SIG-M5 treated with dmso at 0.1 percent for 504 hours (cell line): Measurements from ENCODE around the gene C5orf58.
A peak's percentile ranks its signal among the peaks of the same experiment; 100 is the strongest.

ENCODE experiments used
- DNase-seq: peaks from one replicate; lab custom pipeline; 2025; ENCODE audit not compliant: unreplicated experiment; lab: John Stamatoyannopoulos, UW

C5orf58 gene, protein sequence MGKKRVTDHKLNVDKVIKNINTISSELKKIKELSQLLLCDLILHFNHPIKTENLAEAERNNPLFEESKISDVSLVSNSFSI

GRCh38 chr5:170232786-170233185, at the start of gene C5orf58:
Gene C5orf58 (plus strand): TSS chr5:170232985. CDS start chr5:170234977, 1,992 bp downstream.
- no peak for DNase-seq

- DNase-seq, result peak; percentile 48
These were observed 48.7 kb upstream of the C5orf58 start for GRCh38 chr5:170183816-170184687.

- DNase-seq, result no peak
These were observed 48.0 kb upstream of the C5orf58 start for GRCh38 chr5:170184737-170185136.

DNA sequence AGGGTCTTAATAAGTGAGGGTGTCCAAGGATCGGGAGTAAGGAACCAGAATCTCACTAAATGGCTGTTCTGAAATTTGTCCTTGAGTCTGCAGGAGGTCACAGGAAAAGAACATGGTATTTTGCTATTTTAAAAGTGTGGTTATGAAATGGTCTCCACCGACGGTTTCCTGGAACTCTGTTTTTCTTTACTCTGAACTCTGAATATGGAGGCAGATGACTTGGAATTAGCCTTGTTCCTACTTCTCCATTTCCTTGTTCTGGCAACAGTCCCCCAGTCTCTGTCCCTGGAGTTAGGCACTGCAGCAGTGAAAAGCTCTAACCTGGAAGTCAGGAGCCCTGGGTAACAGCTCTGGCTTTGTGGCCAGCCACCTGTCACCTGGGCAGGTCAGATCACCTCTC, 46.6 kb upstream of the C5orf58 start:
- DNase-seq, result no peak

DNA sequence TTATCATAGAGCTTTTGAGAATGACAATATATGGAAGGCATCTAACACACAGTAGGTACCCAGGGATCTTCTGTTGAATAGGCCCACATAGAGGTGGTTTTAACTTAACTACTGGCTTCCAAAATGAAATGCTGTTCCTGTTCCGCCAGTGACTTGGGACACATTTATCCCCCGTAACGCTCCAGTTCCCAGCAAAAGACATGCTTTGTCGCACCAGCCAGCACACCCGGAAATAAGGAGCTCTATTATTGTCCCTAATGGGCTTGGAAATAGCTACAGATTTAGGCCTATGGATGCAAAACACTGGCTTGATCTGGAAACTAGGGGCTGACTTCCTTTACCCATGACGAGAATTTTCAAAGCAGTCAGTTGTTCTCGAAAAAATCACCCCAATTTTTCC, 45.9 kb upstream of the C5orf58 start:
- DNase-seq, result no peak

DNA sequence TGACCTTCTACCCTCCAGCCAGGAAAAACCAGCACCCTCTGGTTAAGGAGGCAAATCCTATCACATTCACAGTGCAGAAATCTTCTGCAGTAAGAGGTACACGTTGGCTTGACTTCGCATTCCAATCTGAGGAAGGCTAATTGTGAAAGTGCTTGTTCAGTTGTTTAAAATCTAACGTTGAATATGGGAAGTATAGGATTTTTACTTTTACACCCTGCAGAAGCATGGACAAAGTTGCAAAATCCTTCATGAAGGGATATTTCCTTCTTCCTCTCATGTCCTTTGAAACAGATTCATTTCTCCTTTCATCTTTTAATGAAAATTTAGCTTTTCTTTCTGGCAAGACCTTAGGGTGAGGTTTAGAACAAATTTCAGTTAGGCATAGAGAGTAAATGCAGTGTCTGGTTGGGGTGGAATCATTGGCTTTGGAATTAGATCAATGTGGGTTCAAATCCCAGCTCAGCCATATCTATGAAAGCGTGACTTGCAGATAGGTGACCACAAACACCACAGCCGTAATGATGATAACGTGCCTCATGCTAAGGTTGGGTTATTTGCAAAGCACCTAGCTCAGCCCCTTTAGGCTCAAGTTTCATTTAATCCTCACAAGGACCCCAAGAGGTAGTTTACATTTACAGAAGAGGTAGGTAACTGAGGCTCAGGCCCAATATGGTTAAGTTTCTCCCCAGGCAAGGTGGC, 42.2 kb upstream of the C5orf58 start:
- no peak for DNase-seq

- DNase-seq, result no peak
These were observed 40.0 kb upstream of the C5orf58 start for GRCh38 chr5:170192829-170193228.

- DNase-seq, result no peak
These were observed 36.8 kb upstream of the C5orf58 start for GRCh38 chr5:170195961-170196360.

DNA sequence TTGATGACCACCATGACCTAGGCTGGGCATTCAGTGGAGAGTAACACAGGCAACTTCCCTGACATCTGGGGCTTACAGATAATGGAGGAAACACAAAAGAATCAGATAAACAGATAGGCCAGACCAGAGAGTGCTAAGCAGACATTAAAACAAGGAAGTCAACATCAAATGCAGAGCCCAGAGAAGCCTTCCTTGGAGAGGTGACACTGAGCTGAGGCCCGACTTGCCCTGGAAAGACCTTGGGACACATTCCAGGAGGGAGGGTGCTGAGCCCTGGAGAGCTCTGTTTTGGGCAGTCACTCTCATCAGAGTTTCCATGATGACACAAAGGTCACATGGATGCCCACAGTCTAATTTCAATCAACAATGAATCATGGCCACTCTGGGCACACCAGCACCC, 31.9 kb upstream of the C5orf58 start:
- DNase-seq, result no peak

GRCh38 chr5:170201311-170201710, 31.5 kb upstream of the C5orf58 start:
- DNase-seq, result no peak

DNA sequence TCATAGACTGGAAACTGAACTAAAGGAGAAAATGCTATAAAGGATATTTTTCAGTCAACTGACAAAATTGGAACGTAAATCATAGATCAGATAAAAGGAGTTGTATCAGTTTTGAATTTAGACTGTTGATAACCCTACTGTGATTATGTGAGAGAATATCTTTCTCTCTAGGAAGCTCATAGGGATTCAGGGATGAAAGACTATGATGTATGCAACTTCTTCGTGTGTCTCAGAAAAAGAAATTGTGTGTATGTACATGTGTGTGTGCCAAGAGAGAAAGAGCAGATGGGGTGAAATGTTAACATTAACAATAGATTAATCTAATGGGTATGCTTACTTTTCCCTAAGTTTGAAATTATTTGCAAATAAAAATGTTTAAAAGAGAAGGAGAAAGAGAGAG, 30.7 kb upstream of the C5orf58 start:
- DNase-seq, result no peak

DNA sequence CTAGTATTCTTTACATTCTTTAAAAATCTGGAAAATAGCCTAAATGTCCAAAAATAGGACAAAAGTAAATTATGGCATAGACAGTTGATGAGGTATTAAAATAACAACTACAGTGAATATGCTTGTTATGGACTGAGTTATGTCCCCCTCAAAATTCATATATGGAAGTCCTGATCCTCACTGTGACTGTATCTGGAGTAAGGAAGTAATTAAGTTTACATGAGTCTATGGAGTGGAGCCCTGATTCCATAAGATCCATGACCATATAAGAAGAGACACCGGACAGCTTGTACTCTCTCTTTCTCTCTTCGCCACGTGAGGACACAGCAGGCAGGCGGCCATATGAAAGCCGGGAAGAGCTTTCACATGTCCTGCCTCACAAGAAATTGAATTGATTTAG, 28.6 kb upstream of the C5orf58 start:
- DNase-seq, result no peak

DNA sequence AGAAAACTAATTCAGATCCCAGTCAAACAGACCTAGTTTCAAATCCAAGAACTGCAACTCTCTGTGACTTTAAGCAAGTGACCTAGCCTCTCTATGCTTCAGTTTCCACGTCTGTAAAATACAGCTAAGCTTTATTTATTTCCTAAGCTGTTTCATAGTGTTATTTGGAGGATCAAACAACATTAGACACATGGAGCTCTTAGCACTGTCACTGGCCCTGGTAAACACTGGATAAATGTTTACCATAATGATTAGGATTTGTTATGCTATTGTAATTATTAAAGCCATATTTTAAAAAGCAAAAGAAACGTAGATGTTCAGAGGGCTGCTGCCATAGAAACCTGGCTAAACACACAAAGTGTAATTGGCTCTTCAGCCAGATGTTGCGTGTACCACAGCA, 26.6 kb upstream of the C5orf58 start:
- no peak for DNase-seq

GRCh38 chr5:170206958-170207357, 25.8 kb upstream of the C5orf58 start:
- DNase-seq, result no peak

DNA sequence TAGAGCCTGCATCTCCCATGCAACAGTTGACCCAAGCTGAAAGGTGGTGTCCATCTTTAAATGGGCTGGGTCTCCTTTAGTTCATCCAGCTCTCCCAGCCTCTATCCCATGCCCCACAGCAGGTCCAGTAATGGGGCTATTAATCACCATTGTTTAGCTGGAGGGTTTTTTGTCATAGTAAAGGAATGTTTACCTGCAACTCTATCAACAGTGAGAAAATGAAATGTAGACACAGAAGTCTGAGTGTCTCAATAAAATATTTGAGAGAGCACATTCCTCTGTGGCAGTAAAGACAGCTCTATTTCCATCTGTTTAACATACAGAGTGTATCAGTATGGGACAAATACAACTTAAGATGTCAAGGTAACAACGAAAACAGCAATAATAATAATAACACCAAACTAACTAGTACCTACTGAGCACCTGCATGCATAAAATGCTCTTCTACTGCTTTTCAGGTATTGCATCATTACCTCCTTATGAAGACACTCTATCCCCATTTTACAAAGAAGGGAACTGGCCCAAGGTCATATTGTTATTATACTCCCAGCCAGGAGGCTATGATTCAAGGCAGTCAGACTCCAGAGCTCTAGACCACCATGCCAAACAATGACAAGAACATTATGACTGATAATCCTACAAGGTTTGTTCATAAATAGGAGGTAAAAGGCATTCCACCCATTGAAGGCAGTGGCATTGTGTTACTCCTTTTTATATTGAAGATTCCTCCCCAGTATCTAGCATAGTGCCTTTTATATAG, 21.0 kb upstream of the C5orf58 start:
- peak; percentile 53 for DNase-seq

GRCh38 chr5:170216257-170216864, 16.4 kb upstream of the C5orf58 start:
- DNase-seq, result peak; percentile 58

- DNase-seq, result no peak
These were observed 15.0 kb upstream of the C5orf58 start for GRCh38 chr5:170217831-170218230.

DNA sequence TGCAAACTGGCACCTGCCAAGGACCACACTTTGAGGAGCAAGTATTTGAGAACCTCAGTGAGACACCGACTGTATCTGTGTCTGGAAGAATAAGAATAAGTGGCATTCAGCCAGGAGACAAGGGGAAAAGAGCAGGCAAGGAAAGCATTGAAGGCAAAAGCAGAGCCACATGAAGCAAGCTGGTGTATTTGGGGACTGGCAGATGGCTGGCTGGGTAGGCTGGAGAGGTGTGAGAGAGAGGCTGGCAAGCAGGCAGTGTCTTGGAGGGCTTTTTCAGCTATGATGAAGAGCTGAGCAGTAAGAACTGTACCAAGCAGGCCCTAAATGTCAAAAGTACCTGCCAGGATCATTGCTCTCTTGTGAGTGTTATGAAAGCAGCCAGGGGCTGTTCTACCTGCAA, 14.1 kb upstream of the C5orf58 start:
- DNase-seq, result no peak

DNA sequence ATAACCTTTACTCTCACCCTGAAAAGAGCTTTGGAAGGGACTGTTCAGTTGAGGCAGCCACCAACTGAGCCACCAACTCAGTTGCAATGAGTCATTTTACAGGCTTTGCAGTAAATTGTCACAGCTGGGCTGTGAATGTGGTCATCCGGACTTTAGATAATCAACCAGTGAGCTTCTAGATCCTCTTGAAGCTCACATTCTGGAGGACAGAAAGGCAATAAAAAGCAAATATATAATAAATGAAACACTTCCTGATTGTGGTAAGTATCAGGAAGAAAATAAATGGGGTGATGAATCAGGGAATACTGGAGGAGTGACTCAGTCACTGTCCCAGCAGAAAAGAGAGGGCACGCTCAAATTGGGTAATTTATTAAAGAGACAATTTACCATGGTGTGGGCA, 13.2 kb upstream of the C5orf58 start:
- peak; percentile 22 for DNase-seq

DNA sequence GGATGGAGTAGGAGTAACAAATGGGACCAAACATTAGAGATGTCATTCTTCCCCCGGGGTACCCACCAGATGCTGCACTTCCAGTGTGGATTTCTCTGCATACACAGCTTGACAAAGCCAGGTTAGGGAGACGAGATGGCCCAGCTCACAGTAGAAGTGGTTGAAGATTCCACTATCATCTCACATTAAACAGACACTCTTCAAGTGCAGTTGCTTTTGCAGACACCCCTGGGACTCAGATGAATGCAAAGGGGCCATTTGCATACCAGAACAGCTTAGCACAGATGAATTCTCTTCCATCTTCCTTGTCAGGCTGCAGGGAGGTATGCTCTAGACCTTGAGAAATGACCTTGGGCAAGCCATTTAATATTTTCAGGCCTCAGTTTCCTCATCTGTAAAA, 12.6 kb upstream of the C5orf58 start:
- no peak for DNase-seq

DNA sequence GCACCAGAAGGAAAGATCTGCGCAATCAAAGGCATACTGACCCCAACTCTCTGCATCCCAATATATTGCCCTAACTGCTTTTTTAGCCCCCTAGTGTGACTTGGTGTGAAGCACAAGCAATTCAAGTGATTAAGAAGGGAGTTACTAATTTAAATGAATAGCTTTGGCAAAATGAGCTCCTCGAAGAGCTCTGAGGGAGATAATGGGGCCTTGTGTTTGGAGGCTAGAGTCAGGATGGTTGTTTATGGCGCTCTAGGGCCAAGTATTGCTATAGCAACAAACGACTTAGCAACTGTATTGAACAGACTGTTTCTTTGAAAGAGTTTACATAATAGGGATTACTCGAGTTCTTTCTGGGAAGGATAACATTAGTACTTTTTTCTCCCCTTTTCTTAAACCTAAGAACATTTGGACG, 11.5 kb upstream of the C5orf58 start:
- DNase-seq, result no peak
